Endothelial cell of umbilical vein (primary cell): ENCODE data around the gene CMTM2. TPM values are rescaled to one million over a fixed set of nuclear protein-coding genes. Genes with fewer than 3 reads are reported as not detected.
"Not testable (repeated sequence)": the region's sequence is repeated elsewhere in the genome, so short reads cannot be mapped to it uniquely, and the experiment has no call there.

Experiments
- BruUV-seq: library from RNA; stranded (reverse); fragments of 400-500 nt; replicated peaks from 2 replicates; lab custom pipeline; 2021; lab: Mats Ljungman, UMichigan
- CTCF ChIA-PET: fragments of 300-600, 350-600 bp; sonication (Branson Sonifier 250); formaldehyde crosslinking; loops from one replicate; lab custom pipeline; 2021; ENCODE audit warnings: antibody characterized with exemption, inconsistent platforms; lab: Charles Lee
- POLR2A ChIA-PET: fragments of 300-600, 350-600 bp; sonication (Branson Sonifier 250); formaldehyde crosslinking; loops from one replicate; lab custom pipeline; 2021; ENCODE audit warnings: antibody characterized with exemption, inconsistent platforms; lab: Charles Lee
- DNase-seq: peaks from one replicate; pipeline ENCODE4 v3.0.0-alpha.2; 2011; ENCODE audit warnings: low read depth, low spot score
- FAIRE-seq: peaks from 2 replicates; lab custom pipeline; 2011; peaks lifted over from hg19 to GRCh38; lab: Jason Lieb, UNC
- H2AFZ ChIP-seq: 2 replicates; pipeline ENCODE4 v1.6.0; 2012; ENCODE audit warnings: low read depth, low read length, control low read depth, inconsistent platforms
- H3K27ac ChIP-seq: 2 replicates; pipeline ENCODE4 v1.5.1; 2011; ENCODE audit warnings: low read depth, mild to moderate bottlenecking, control low read depth, low read length, moderate library complexity; ENCODE audit not compliant: insufficient read depth
- H3K27me3 ChIP-seq, 2 experiments: 2 replicates each; pipeline versions ENCODE4 v1.6.0 to v1.6.1; 2011; ENCODE audit warnings: low read length in 2 of 2, mixed read lengths in 1 of 2; ENCODE audit not compliant: control insufficient read depth in 2 of 2, insufficient read depth in 2 of 2
- H3K36me3 ChIP-seq, 2 experiments: 2 replicates in 1 of 2; 3 replicates in 1 of 2; pipeline ENCODE4 v1.5.1; 2011; ENCODE audit warnings: low read length in 2 of 2, mild to moderate bottlenecking in 1 of 2, moderate library complexity in 1 of 2; ENCODE audit not compliant: control insufficient read depth in 2 of 2, insufficient read depth in 2 of 2; ENCODE audit errors: extremely low read depth in 1 of 2
- H3K4me1 ChIP-seq: 3 replicates; pipeline ENCODE4 v1.5.1; 2011; ENCODE audit warnings: mild to moderate bottlenecking, low read length; ENCODE audit not compliant: control insufficient read depth, insufficient read depth; ENCODE audit errors: extremely low read depth
- H3K4me2 ChIP-seq: 2 replicates; pipeline ENCODE4 v1.6.1; 2011; ENCODE audit warnings: low read length, control low read depth, mixed read lengths; ENCODE audit not compliant: insufficient read depth
- H3K4me3 ChIP-seq, 3 experiments: fragments of 200-600 bp in 1 of 3; sonication (generic), shearing (Covaris generic) in 1 of 3; replicated peaks in 1 of 3; 2 replicates each; pipeline ENCODE4 v1.5.1; 2011 to 2016; ENCODE audit warnings: control low read depth in 3 of 3, low read length in 3 of 3, mild to moderate bottlenecking in 2 of 3, inconsistent platforms in 1 of 3, low read depth in 1 of 3, moderate library complexity in 1 of 3; ENCODE audit not compliant: insufficient read depth in 1 of 3
- H3K79me2 ChIP-seq: 2 replicates; pipeline ENCODE4 v1.6.0; 2012; ENCODE audit warnings: low read length, inconsistent platforms; ENCODE audit not compliant: control insufficient read depth, insufficient read depth
- H3K9ac ChIP-seq: replicated peaks from 2 replicates; pipeline ENCODE3; 2011; ENCODE audit warnings: low read length, control low read depth; ENCODE audit not compliant: insufficient read depth; ENCODE audit errors: extremely low read depth
- H3K9me1 ChIP-seq: replicated peaks from 3 replicates; pipeline ENCODE4 v1.6.0; 2011; ENCODE audit warnings: mild to moderate bottlenecking, low read length; ENCODE audit not compliant: control insufficient read depth, insufficient read depth; ENCODE audit errors: extremely low read depth
- H3K9me3 ChIP-seq: replicated peaks from 2 replicates; pipeline ENCODE4 v1.5.1; 2012; ENCODE audit warnings: low read length, inconsistent platforms; ENCODE audit not compliant: control insufficient read depth, insufficient read depth
- H4K20me1 ChIP-seq: replicated peaks from 2 replicates; pipeline ENCODE3; 2011; ENCODE audit warnings: mild to moderate bottlenecking, low read length; ENCODE audit not compliant: control insufficient read depth, insufficient read depth; ENCODE audit errors: extremely low read depth
- EZH2 ChIP-seq: IDR thresholded peaks from 2 replicates; pipeline ENCODE4 v1.6.1; 2012; ENCODE audit warnings: borderline replicate concordance, low read depth, mild to moderate bottlenecking, moderate library complexity, low read length, inconsistent platforms; ENCODE audit not compliant: severe bottlenecking
- FOS ChIP-seq: IDR thresholded peaks from 2 replicates; pipeline ENCODE4 v1.6.1; 2011; ENCODE audit warnings: mild to moderate bottlenecking, low read length, moderate library complexity, borderline replicate concordance; ENCODE audit not compliant: insufficient read depth
- GATA2 ChIP-seq: IDR thresholded peaks from 2 replicates; pipeline ENCODE4 v1.7.0; 2011; ENCODE audit warnings: low read depth, mild to moderate bottlenecking, moderate library complexity, mixed read lengths, low read length; ENCODE audit not compliant: insufficient read length, insufficient read depth
- JUN ChIP-seq: IDR thresholded peaks from 2 replicates; pipeline ENCODE4 v1.6.1; 2011; ENCODE audit warnings: borderline replicate concordance, low read depth; ENCODE audit not compliant: insufficient read length, insufficient read depth
- MYC ChIP-seq: IDR thresholded peaks from one replicate; pipeline ENCODE4 v1.6.1; 2011; ENCODE audit warnings: mild to moderate bottlenecking, low read depth, low read length
- POLR2A ChIP-seq: IDR thresholded peaks from 2 replicates; pipeline ENCODE4 v1.6.1; 2012; ENCODE audit warnings: low read depth, mild to moderate bottlenecking, control low read depth, low read length
- POLR2AphosphoS5 ChIP-seq: IDR thresholded peaks from 2 replicates; pipeline ENCODE4 v1.6.1; 2012; ENCODE audit warnings: low read depth, mild to moderate bottlenecking, control low read depth, low read length, moderate library complexity; ENCODE audit not compliant: insufficient read depth
- dilution Hi-C: fragments of 300-500 bp; cut with MboI; formaldehyde crosslinking; loops from one replicate; pipeline ENCODE4 v1.15.0; 2019; ENCODE audit warnings: low sequenced_read_pairs; ENCODE audit not compliant: extremely low pct_ligation_motif_present
- intact Hi-C: fragments of 100-400 bp; cut with micrococcal nuclease; formaldehyde crosslinking; loops from one replicate; pipeline ENCODE4 v1.10.0; 2022
- polyA plus RNA-seq, 4 experiments: library from polyadenylated mRNA; depleted of rRNA in 3 of 4; stranded (reverse) in 3 of 4; unstranded in 1 of 4; fragments of >200 nt; gene quantifications; 2 replicates each; pipeline versions ENCODE4 v1.2.1 to v1.2.3, GENCODE V29; 2011 to 2012; ENCODE audit warnings: missing spikeins in 1 of 4
- total RNA-seq: library from RNA; stranded (reverse); gene quantifications from 2 replicates; pipeline ENCODE4 v1.2.3, GENCODE V29; 2021
- TF ChIP-seq, protein P1 (sequence below), 2 donors: IDR thresholded peaks; 1 replicate in 1 of 2; 2 replicates in 1 of 2; pipeline ENCODE4 v1.5.1; 2011; ENCODE audit warnings: low read length in 2 of 2, mild to moderate bottlenecking in 2 of 2, moderate library complexity in 2 of 2, control low read depth in 1 of 2, inconsistent platforms in 1 of 2, low read depth in 1 of 2; ENCODE audit not compliant: insufficient read depth in 1 of 2; ENCODE audit errors: extremely low read depth in 1 of 2
- TF ChIP-seq, protein P2 (sequence below): IDR thresholded peaks from 2 replicates; pipeline ENCODE4 v1.6.1; 2011; ENCODE audit not compliant: insufficient read depth, insufficient read length

Gene CMTM2
- total and polyA plus RNA-seq, 2 donors (not counting 3 experiments of a cell fraction or from before 2014, with no cell fraction given), result not detected

- no peak for DNase-seq
- H3K79me2 ChIP-seq, result no peaks in the 10 kb centered on the region
- no peak overlapping the region for H3K27ac ChIP-seq
- intact Hi-C loops (no loop called here), dilution Hi-C loops (no loop called here)
- no peaks in the 10 kb centered on the region for H3K36me3 ChIP-seq
- H3K9ac ChIP-seq, result no peak overlapping the region
- ChIA-PET CTCF (interaction anchor here (0.6 to 1.8 kb wide), 4 partner anchors 11 to 31 kb away, joined by 3 to 4 read pairs (median 4); no protein-coding TSS in a partner anchor), POLR2A (no interaction called here)
- H2AFZ ChIP-seq, result no peak overlapping the region
- no peaks in the 10 kb centered on the region for H3K4me1 ChIP-seq
- H3K9me1 ChIP-seq, result no peaks in the 10 kb centered on the region
- no peak for FAIRE-seq
- no peaks in the 10 kb centered on the region for H3K9me3 ChIP-seq
- no peaks in the 10 kb centered on the region for H3K27me3 ChIP-seq
- TF ChIP-seq POLR2A (no peak), POLR2AphosphoS5 (no peak), MYC (no peak), EZH2 (no peak), FOS (no peak), GATA2 (no peak), JUN (no peak)
- TF ChIP-seq, protein P1, sequence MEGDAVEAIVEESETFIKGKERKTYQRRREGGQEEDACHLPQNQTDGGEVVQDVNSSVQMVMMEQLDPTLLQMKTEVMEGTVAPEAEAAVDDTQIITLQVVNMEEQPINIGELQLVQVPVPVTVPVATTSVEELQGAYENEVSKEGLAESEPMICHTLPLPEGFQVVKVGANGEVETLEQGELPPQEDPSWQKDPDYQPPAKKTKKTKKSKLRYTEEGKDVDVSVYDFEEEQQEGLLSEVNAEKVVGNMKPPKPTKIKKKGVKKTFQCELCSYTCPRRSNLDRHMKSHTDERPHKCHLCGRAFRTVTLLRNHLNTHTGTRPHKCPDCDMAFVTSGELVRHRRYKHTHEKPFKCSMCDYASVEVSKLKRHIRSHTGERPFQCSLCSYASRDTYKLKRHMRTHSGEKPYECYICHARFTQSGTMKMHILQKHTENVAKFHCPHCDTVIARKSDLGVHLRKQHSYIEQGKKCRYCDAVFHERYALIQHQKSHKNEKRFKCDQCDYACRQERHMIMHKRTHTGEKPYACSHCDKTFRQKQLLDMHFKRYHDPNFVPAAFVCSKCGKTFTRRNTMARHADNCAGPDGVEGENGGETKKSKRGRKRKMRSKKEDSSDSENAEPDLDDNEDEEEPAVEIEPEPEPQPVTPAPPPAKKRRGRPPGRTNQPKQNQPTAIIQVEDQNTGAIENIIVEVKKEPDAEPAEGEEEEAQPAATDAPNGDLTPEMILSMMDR (IDR thresholded peaks at IDR 0.05; ENCODE audit: extremely low read depth in 1 of 2, insufficient read depth in 1 of 2, low read depth in 1 of 2, low read length in 2 of 2), result no peak
- TF ChIP-seq, protein P2, sequence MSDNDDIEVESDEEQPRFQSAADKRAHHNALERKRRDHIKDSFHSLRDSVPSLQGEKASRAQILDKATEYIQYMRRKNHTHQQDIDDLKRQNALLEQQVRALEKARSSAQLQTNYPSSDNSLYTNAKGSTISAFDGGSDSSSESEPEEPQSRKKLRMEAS, result no peak
- no peak overlapping the region for H3K4me2 ChIP-seq
- no peak overlapping the region for H3K4me3 ChIP-seq
- no peaks in the 10 kb centered on the region for H4K20me1 ChIP-seq
- BruUV-seq, result no TSS peak
These were observed 50.6 kb downstream of the CMTM2 start for GRCh38 chr16:66629856-66630255.

DNA sequence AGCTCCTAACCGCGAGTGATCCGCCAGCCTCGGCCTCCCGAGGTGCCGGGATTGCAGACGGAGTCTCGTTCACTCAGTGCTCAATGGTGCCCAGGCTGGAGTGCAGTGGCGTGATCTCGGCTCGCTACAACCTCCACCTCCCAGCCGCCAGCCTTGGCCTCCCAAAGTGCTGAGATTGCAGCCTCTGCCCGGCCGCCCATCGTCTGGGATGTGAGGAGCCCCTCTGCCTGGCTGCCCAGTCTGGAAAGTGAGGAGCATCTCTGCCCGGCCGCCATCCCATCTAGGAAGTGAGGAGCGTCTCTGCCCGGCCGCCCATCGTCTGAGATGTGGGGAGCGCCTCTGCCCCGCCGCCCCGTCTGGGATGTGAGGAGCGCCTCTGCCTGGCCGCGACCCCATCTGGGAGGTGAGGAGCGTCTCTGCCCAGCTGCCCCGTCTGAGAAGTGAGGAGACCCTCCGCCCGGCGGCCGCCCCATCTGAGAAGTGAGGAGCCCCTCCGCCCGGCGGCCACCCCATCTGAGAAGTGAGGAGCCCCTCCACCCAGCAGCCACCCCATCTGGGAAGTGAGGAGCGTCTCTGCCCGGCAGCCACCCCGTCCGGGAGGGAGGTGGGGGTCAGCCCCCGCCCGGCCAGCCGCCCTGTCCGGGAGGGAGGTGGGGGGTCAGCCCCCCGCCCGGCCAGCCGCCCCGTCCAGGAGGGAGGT, 51.4 kb downstream of the CMTM2 start:
- H4K20me1 ChIP-seq, BruUV-seq, H3K27me3 ChIP-seq, H2AFZ ChIP-seq, H3K4me2 ChIP-seq, dilution Hi-C loops, H3K9me3 ChIP-seq, H3K9ac ChIP-seq, intact Hi-C loops, H3K4me3 ChIP-seq, H3K9me1 ChIP-seq, CTCF ChIA-PET, FAIRE-seq, H3K4me1 ChIP-seq, H3K36me3 ChIP-seq, DNase-seq, POLR2A ChIA-PET, H3K79me2 ChIP-seq, H3K27ac ChIP-seq: not testable (repeated sequence)
